T-helper 2 cell treated with Interferon-gamma antibody and Interleukin-4, amounts not matched to agents 100 ng/mL and 5 ng/mL, for 36 hours (primary cell): ENCODE measurements around the gene ULK4. TPM values are rescaled to one million over a fixed set of nuclear protein-coding genes. Genes with fewer than 3 reads are reported as not detected.

Experiments used
- intact Hi-C: fragments of 100-400 bp; cut with micrococcal nuclease; formaldehyde crosslinking; loops from one replicate; pipeline ENCODE4 v1.15.1; 2023
- total RNA-seq: library from RNA; stranded (reverse); gene quantifications from 2 replicates; pipeline ENCODE4 v1.2.3, GENCODE V29; 2022

ULK4 gene
- total RNA-seq, 1 donor from 2014 or later, result 14.2 TPM

GRCh38 chr3:41365973-41366372 lies 595.9 kb downstream of the ULK4 start:
- intact Hi-C loops, result no loop called here

GRCh38 chr3:41364736-41365135 lies 597.2 kb downstream of the ULK4 start:
- intact Hi-C loops, result no loop called here

- intact Hi-C loops, result no loop called here
Measured at GRCh38 chr3:41363830-41364523, 597.9 kb downstream of the ULK4 start.

- intact Hi-C loops, result no loop called here
Measured at GRCh38 chr3:41362638-41363559, 599.0 kb downstream of the ULK4 start.

GRCh38 chr3:41357271-41357670 lies 604.6 kb downstream of the ULK4 start:
- intact Hi-C loops, result no loop called here

GRCh38 chr3:41356775-41357174 lies 605.1 kb downstream of the ULK4 start:
- intact Hi-C loops, result no loop called here

GRCh38 chr3:41352510-41352909 lies 609.4 kb downstream of the ULK4 start:
- intact Hi-C loops, result no loop called here

- intact Hi-C loops, result no loop called here
Measured at GRCh38 chr3:41350441-41350840, 611.5 kb downstream of the ULK4 start.

- intact Hi-C loops, result no loop called here
Measured at GRCh38 chr3:41348401-41348800, 613.5 kb downstream of the ULK4 start.

- intact Hi-C loops, result no loop called here
Measured at GRCh38 chr3:41346698-41347270, 615.1 kb downstream of the ULK4 start.

GRCh38 chr3:41345788-41346187 lies 616.1 kb downstream of the ULK4 start:
- intact Hi-C loops, result no loop called here

GRCh38 chr3:41339758-41340157 lies 622.1 kb downstream of the ULK4 start:
- intact Hi-C loops, result no loop called here

GRCh38 chr3:41338276-41338675 lies 623.6 kb downstream of the ULK4 start:
- intact Hi-C loops, result no loop called here

- intact Hi-C loops, result no loop called here
Measured at GRCh38 chr3:41334426-41334825, 627.5 kb downstream of the ULK4 start.

- intact Hi-C loops, result no loop called here
Measured at GRCh38 chr3:41331041-41331440, 630.9 kb downstream of the ULK4 start.

- intact Hi-C loops, result no loop called here
Measured at GRCh38 chr3:41330465-41330864, 631.4 kb downstream of the ULK4 start.

GRCh38 chr3:41329881-41330280 lies 632.0 kb downstream of the ULK4 start:
- intact Hi-C loops, result no loop called here

- intact Hi-C loops, result no loop called here
Measured at GRCh38 chr3:41328926-41329325, 633.0 kb downstream of the ULK4 start.

- intact Hi-C loops, result no loop called here
Measured at GRCh38 chr3:41327718-41328117, 634.2 kb downstream of the ULK4 start.

GRCh38 chr3:41324156-41324475 lies 637.8 kb downstream of the ULK4 start:
- intact Hi-C loops, result no loop called here

GRCh38 chr3:41323467-41324155 lies 638.3 kb downstream of the ULK4 start:
- intact Hi-C loops, result no loop called here

GRCh38 chr3:41321642-41321980 lies 640.3 kb downstream of the ULK4 start:
- intact Hi-C loops, result no loop called here
